Transverse colon (tissue), 4 donors: ENCODE results near the gene BLVRB. TPM values are rescaled to one million over a fixed set of nuclear protein-coding genes. Genes with fewer than 3 reads are reported as not detected.
A peak's percentile ranks its signal among the peaks of the same experiment; 100 is the strongest.

ENCODE experiments used
- DNase-seq: peaks from one replicate; pipeline ENCODE4 v3.0.0-alpha.2; 2019
- H3K27ac ChIP-seq, 4 donors: fragments of 200-600 bp; sonication (generic); 2 replicates each; pipeline ENCODE4 v1.5.1; 2016 to 2018; ENCODE audit warnings: inconsistent platforms in 4 of 4
- H3K27me3 ChIP-seq: fragments of 200-600 bp; sonication (generic); 2 replicates; pipeline ENCODE4 v1.5.1; 2017; ENCODE audit warnings: inconsistent platforms
- H3K36me3 ChIP-seq, 4 donors: fragments of 200-600 bp; sonication (generic); 2 replicates each; pipeline ENCODE4 v1.5.1; 2017 to 2019; ENCODE audit warnings: inconsistent platforms in 4 of 4
- H3K4me1 ChIP-seq, 4 donors: fragments of 200-600 bp; sonication (generic); 2 replicates each; pipeline ENCODE4 v1.5.1; 2017 to 2020; ENCODE audit warnings: inconsistent platforms in 4 of 4
- H3K4me3 ChIP-seq, 4 donors: fragments of 200-600 bp; sonication (generic); 1 replicate in 1 of 4; 2 replicates in 3 of 4; pipeline versions ENCODE4 v1.5.1 to v1.6.1; 2017 to 2019; ENCODE audit warnings: inconsistent platforms in 4 of 4
- H3K9me3 ChIP-seq, 2 donors: fragments of 200-600 bp; sonication (generic); 2 replicates each; pipeline ENCODE4 v1.5.1; 2017 to 2019; ENCODE audit warnings: inconsistent platforms in 2 of 2
- EP300 ChIP-seq: sonication (generic); formaldehyde crosslinking; IDR thresholded peaks from one replicate; pipeline ENCODE4 v1.6.1; 2017; ENCODE audit warnings: antibody characterized with exemption, low read depth
- POLR2A ChIP-seq: fragments of 450-650 bp; IDR thresholded peaks from one replicate; pipeline ENCODE4 v1.6.1; 2016; ENCODE audit warnings: antibody characterized with exemption, mild to moderate bottlenecking, moderate library complexity
- POLR2AphosphoS5 ChIP-seq, 3 donors: sonication (generic); formaldehyde crosslinking; IDR thresholded peaks; one replicate each; pipeline ENCODE4 v1.6.1; 2016; ENCODE audit warnings: antibody characterized with exemption in 3 of 3
- WGBS, 2 donors: methylation state at CpG; one replicate each; pipeline ENCODE4 v1.1.5; 2018; ENCODE audit warnings: low coverage in 1 of 2; 5-methylcytosine and 5-hydroxymethylcytosine counted together
- in situ Hi-C, 4 donors: fragments of 200-750 bp; cut with MboI; loops; one replicate each; pipeline versions ENCODE4 v1.15.0 to v1.15.1; 2017; ENCODE audit warnings: low sequenced_read_pairs in 3 of 4, low pct_ligation_motif_present in 1 of 4, low pct_unique_long_range_greater_than_20kb in 1 of 4
- intact Hi-C: fragments of 100-400 bp; cut with DNase I; formaldehyde crosslinking; loops from one replicate; pipeline ENCODE4 v1.15.1; 2023; ENCODE audit warnings: low total_unique reads
- total RNA-seq, 4 donors: library from RNA; depleted of rRNA; stranded (reverse); fragments of >200 nt; gene quantifications; one replicate each; pipeline ENCODE4 v1.1.0, GENCODE V29; 2016
- TF ChIP-seq, protein P1 (sequence below), 5 experiments: fragments of 200-600 bp in 3 of 5; fragments of 450-650 bp in 2 of 5; sonication (generic) in 3 of 5; IDR thresholded peaks; 1 replicate in 2 of 5; 2 replicates in 3 of 5; pipeline ENCODE4 v1.5.1; 2016 to 2017; ENCODE audit warnings: antibody characterized with exemption in 5 of 5, inconsistent platforms in 3 of 5, mild to moderate bottlenecking in 2 of 5, moderate library complexity in 1 of 5

Gene BLVRB
- total RNA-seq, 4 donors from 2014 or later: 81.5 to 193 (median 147) TPM

DNA sequence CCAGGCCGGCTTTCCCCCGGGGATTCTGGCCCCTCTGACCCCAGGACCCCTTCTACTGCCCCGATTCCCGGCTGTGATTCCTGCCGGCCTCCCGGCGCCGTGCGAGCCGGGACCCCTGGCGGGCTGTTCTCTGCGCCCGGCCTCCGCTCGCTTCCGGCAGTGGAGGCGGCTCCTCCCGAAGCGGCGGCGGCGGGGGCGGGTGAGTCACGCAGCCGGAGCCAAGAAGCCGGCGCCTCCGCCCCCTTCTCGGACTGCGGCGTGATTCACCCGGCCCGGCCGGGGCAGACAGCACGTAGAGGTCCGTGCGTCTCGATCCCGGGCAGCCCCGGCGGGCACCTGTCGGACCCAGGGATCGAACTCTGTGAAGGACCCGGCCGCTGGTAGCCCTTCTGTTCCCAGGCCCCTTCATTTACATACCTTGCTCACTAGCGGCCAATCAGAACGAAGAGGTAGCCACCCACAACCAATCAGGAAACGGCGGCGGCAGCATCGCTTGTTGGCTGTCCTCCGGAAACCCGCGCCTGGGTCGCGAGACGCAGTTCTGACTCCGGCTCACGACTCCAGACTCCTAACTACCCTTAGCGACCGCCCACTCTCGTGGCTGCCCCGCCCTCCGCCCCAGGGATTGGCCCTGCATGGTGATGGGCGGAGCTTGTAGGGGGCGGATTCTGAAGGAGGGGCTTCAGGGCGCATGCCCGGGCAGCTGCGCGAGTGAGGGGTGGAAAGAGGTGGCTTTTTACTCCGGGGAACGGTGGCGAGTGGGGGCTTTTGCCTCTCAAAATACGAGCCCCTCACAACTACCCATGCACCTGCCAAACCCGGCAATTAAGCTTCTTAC lies 39.9 kb downstream of the BLVRB start, which contains the start of gene SERTAD1:
Gene SERTAD1 (minus strand): TSS at position 543 of the 838 bp plus-strand sequence. CDS start 2,446 bp downstream, outside the sequence.
- H3K4me3 ChIP-seq: peak within 1 kb of the TSS; percentile 66 to 99 (median 85)
- in situ Hi-C loops: loop anchor here in 1 of 4 donors (10.0 kb wide), 1 partner anchor 141 kb away; the partner anchor contains the start of gene AKT2
- WGBS, 2 donors: 1% methylated on average over 69 of the region's 75 CpGs; no CpG with 5 or more reads in 1 of the 2 donors
- TF ChIP-seq, protein P1, sequence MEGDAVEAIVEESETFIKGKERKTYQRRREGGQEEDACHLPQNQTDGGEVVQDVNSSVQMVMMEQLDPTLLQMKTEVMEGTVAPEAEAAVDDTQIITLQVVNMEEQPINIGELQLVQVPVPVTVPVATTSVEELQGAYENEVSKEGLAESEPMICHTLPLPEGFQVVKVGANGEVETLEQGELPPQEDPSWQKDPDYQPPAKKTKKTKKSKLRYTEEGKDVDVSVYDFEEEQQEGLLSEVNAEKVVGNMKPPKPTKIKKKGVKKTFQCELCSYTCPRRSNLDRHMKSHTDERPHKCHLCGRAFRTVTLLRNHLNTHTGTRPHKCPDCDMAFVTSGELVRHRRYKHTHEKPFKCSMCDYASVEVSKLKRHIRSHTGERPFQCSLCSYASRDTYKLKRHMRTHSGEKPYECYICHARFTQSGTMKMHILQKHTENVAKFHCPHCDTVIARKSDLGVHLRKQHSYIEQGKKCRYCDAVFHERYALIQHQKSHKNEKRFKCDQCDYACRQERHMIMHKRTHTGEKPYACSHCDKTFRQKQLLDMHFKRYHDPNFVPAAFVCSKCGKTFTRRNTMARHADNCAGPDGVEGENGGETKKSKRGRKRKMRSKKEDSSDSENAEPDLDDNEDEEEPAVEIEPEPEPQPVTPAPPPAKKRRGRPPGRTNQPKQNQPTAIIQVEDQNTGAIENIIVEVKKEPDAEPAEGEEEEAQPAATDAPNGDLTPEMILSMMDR (IDR thresholded peaks at IDR 0.05): peak; percentile 79 to 96 (median 84)
- peak; percentile 99 to 100 (median 99) for TF ChIP-seq POLR2AphosphoS5 (IDR thresholded peaks at IDR 0.05)
- peak; percentile 3 for TF ChIP-seq EP300
- peak; percentile 99 for TF ChIP-seq POLR2A
- peaks cover 0 to 10% (median 0%) of the 10 kb centered on the region in 4 donors for H3K36me3 ChIP-seq
- H3K27ac ChIP-seq: peak within 1 kb of the TSS; percentile 97 to 100 (median 99)
- H3K9me3 ChIP-seq: no peaks in the 10 kb centered on the region
- peaks cover 23 to 46% (median 37%) of the 10 kb centered on the region in 4 donors for H3K4me1 ChIP-seq
- DNase-seq: peak; percentile 100
- intact Hi-C loops: loop anchor here (1.0 kb wide), 1 partner anchor 18 kb away; no protein-coding TSS in a partner anchor
- no peaks in the 10 kb centered on the region for H3K27me3 ChIP-seq

DNA sequence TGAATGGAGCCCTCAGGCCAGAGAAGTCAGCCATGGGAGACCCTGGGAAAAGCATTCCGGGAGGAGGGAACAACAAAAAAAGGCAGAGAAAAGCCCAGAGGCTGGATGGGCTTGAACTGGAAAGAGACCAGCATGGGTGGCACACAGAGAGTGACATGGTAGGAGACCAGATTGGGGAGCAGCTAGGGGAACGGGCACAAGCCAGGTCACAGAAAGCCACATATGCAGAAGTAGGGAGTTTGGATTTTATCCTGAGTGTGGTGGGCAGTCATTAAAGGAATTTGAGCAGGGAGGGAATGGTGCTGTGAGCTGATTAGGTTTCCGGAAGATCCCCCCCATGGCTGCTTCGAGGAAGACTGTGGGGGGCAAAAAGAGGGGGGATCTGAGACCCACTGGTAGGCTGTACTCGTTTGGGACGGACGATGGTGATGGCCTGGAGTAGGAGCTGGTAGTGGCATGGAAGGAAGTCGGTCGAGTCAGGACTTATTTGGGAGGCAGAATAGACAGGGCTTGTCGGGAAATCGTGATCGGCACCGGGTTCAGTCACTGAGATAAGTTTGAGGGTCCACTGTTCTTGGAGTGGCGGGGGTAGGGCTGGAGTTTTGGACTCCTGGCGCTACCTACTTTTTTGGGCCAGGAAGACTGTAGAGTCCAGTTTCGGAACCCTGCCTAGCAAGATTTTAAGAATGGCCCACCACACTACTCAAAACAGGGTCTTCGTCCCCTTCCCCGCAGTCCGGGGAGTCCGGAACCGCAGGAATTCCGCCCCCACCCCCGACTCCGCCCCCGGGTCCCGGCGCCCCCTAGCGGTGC lies 40.7 kb downstream of the BLVRB start:
- intact Hi-C loops: loop anchor here (1.0 kb wide), 1 partner anchor 18 kb away; no protein-coding TSS in a partner anchor
- no peak for DNase-seq
- peaks cover 23 to 51% (median 37%) of the 10 kb centered on the region in 4 donors for H3K4me1 ChIP-seq
- peaks cover 0 to 10% (median 0%) of the 10 kb centered on the region in 4 donors for H3K36me3 ChIP-seq
- H3K27ac ChIP-seq: peak overlapping the region; percentile 97 to 100 (median 99)
- no peak for TF ChIP-seq POLR2AphosphoS5 (IDR thresholded peaks at IDR 0.05)
- no peak for TF ChIP-seq POLR2A
- TF ChIP-seq, protein P1 (IDR thresholded peaks at IDR 0.05): no peak
- no peak for TF ChIP-seq EP300
- in situ Hi-C loops: loop anchor here in 2 of 4 donors (10.0 to 25.0 kb wide), 2 partner anchors 138 to 140 kb away; partner anchors contain the start of gene AKT2 (in 2 of the 2)
- 1 to 2% methylated on average over 11 to 20 of the region's 28 CpGs for WGBS, 2 donors
- H3K4me3 ChIP-seq: peak overlapping the region; percentile 66 to 99 (median 85)
- no peaks in the 10 kb centered on the region for H3K9me3 ChIP-seq
- no peaks in the 10 kb centered on the region for H3K27me3 ChIP-seq

DNA sequence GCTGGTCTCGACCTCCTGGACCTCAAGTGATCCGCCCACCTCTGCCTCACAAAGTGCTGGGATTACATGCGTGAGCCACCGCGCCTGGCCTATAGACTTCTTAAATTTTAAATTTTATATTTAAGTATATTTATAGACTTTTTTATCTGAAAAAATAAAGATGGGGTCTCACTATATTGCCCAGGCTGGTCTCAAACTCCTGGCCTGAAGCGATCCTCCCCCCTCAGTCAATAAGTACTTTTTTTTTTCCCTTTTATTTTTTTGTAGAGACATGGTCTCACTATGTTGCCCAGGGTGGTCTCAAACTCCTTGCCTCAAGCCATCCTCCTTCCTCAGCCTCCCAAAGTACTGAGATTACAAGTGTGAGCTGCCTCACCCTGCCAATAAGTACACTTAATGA lies 41.6 kb downstream of the BLVRB start:
- TF ChIP-seq EP300 (no peak), POLR2A (no peak), POLR2AphosphoS5 (IDR thresholded peaks at IDR 0.05) (no peak)
- TF ChIP-seq, protein P1 (IDR thresholded peaks at IDR 0.05): no peak
- peak overlapping the region in 1 of 4 donors; percentile 66 for H3K4me3 ChIP-seq
- DNase-seq: no peak
- in situ Hi-C loops: loop anchor here in 2 of 4 donors (10.0 to 25.0 kb wide), 2 partner anchors 137 to 139 kb away; partner anchors contain the start of gene AKT2 (in 2 of the 2)
- intact Hi-C loops: loop anchor here (1.0 kb wide), 1 partner anchor 43 kb away; the partner anchor contains the start of gene SPTBN4
- H3K36me3 ChIP-seq: peaks cover 0 to 10% (median 0%) of the 10 kb centered on the region in 4 donors
- H3K27ac ChIP-seq: peak overlapping the region; percentile 97 to 100 (median 99)
- peaks cover 23 to 51% (median 37%) of the 10 kb centered on the region in 4 donors for H3K4me1 ChIP-seq
- WGBS, 2 donors: 92% methylated on average over 6 of the region's 6 CpGs
- H3K27me3 ChIP-seq: no peaks in the 10 kb centered on the region
- no peaks in the 10 kb centered on the region for H3K9me3 ChIP-seq
